HCT116 (cell line): ENCODE measurements around the gene DCAF8L2. TPM values are rescaled to one million over a fixed set of nuclear protein-coding genes. Genes with fewer than 3 reads are reported as not detected.

Source experiments
- ATAC-seq: fragments of 200-7000 bp; cut with Tn5 transposase; 2 replicates; pipeline ENCODE4 v1.9.1; 2020; ENCODE audit warnings: mild to moderate bottlenecking, moderate library complexity
- BruUV-seq: library from RNA; stranded (reverse); fragments of 400-500 nt; replicated peaks from 2 replicates; lab custom pipeline; 2021; lab: Mats Ljungman, UMichigan
- CTCF ChIA-PET: fragments of 300-600 bp; sonication (Branson Sonifier 250); formaldehyde crosslinking; loops from one replicate; lab custom pipeline; 2021; ENCODE audit warnings: antibody characterized with exemption; lab: Charles Lee
- POLR2A ChIA-PET: fragments of 300-600, 350-600 bp; sonication (Branson Sonifier 250); formaldehyde crosslinking; loops from one replicate; lab custom pipeline; 2021; ENCODE audit warnings: antibody characterized with exemption; lab: Charles Lee
- RAD21 ChIA-PET, 2 experiments: fragments of 300-600 bp; sonication (Branson Sonifier 250); formaldehyde crosslinking; loops; one replicate each; lab custom pipeline; 2023; ENCODE audit warnings: low total read pairs in 2 of 2; ENCODE audit not compliant: uncharacterized antibody in 2 of 2, unreplicated experiment in 2 of 2, low non-redundant PET in 1 of 2; lab: Charles Lee
- DNase-seq: peaks from one replicate; pipeline ENCODE4 v3.0.0-alpha.2; 2010; ENCODE audit warnings: low read depth, low spot score
- H2AFZ ChIP-seq: fragments of 200-600 bp; shearing (Covaris generic), sonication (generic); 2 replicates; pipeline ENCODE4 v1.6.1; 2017; ENCODE audit warnings: low read depth, mixed run types, mixed read lengths, antibody characterized with exemption, low read length; ENCODE audit not compliant: poor library complexity, severe bottlenecking
- H3K27ac ChIP-seq: 2 replicates; pipeline ENCODE4 v1.5.1; 2012; ENCODE audit warnings: low read depth, low read length
- H3K27me3 ChIP-seq: fragments of 200-600 bp; sonication (generic); 2 replicates; pipeline ENCODE4 v1.6.1; 2016; ENCODE audit warnings: mixed run types, low read length, mixed read lengths; ENCODE audit not compliant: insufficient read depth
- H3K36me3 ChIP-seq, 2 experiments: fragments of 200-500 bp in 1 of 2; fragments of 200-600 bp in 1 of 2; sonication (Bioruptor generic) in 1 of 2; sonication (generic) in 1 of 2; 2 replicates each; pipeline versions ENCODE4 v1.5.1 to v1.6.1; 2014 to 2016; ENCODE audit warnings: low read length in 2 of 2, inconsistent platforms in 1 of 2, mixed read lengths in 1 of 2, mixed run types in 1 of 2; ENCODE audit not compliant: insufficient read depth in 2 of 2, control insufficient read depth in 1 of 2
- H3K4me1 ChIP-seq, 2 experiments: fragments of 200-600 bp in 1 of 2; sonication (generic) in 1 of 2; 2 replicates each; pipeline versions ENCODE4 v1.5.1 to v1.6.1; 2012 to 2017; ENCODE audit warnings: low read length in 2 of 2, inconsistent platforms in 1 of 2, mild to moderate bottlenecking in 1 of 2, mixed read lengths in 1 of 2, mixed run types in 1 of 2, moderate library complexity in 1 of 2; ENCODE audit not compliant: insufficient read depth in 2 of 2, control insufficient read depth in 1 of 2
- H3K4me2 ChIP-seq: fragments of 200-600 bp; sonication (generic); 2 replicates; pipeline ENCODE4 v1.6.1; 2017; ENCODE audit warnings: mixed run types, low read length, mixed read lengths
- H3K4me3 ChIP-seq, 2 experiments: fragments of 200-600 bp in 1 of 2; sonication (generic) in 1 of 2; replicated peaks in 1 of 2; 2 replicates each; pipeline ENCODE4 v1.5.1; 2011 to 2016; ENCODE audit warnings: low read length in 2 of 2, control low read depth in 1 of 2, low read depth in 1 of 2, mild to moderate bottlenecking in 1 of 2, mixed read lengths in 1 of 2, mixed run types in 1 of 2
- H3K79me2 ChIP-seq: fragments of 200-600 bp; sonication (generic); 2 replicates; pipeline ENCODE4 v1.6.1; 2017; ENCODE audit warnings: mild to moderate bottlenecking, mixed run types, low read length, moderate library complexity, mixed read lengths; ENCODE audit not compliant: insufficient read depth
- H3K9ac ChIP-seq: fragments of 200-600 bp; sonication (generic); 2 replicates; pipeline ENCODE4 v1.6.1; 2016; ENCODE audit warnings: low read length, mixed read lengths
- H3K9me2 ChIP-seq: fragments of 200-600 bp; sonication (generic), shearing (Covaris generic); 2 replicates; pipeline ENCODE4 v1.6.1; 2017; ENCODE audit warnings: mixed run types, mild to moderate bottlenecking, moderate library complexity; ENCODE audit not compliant: insufficient read depth
- H3K9me3 ChIP-seq, 2 experiments: fragments of 200-500 bp in 1 of 2; fragments of 200-600 bp in 1 of 2; sonication (Bioruptor generic) in 1 of 2; sonication (generic) in 1 of 2; 2 replicates each; pipeline ENCODE4 v1.6.1; 2014 to 2017; ENCODE audit warnings: low read length in 2 of 2, mixed read lengths in 2 of 2, inconsistent platforms in 1 of 2, low read depth in 1 of 2, mild to moderate bottlenecking in 1 of 2, mixed run types in 1 of 2, moderate library complexity in 1 of 2; ENCODE audit not compliant: control insufficient read depth in 1 of 2, insufficient read depth in 1 of 2
- H4K20me1 ChIP-seq: fragments of 200-600 bp; sonication (generic), shearing (Covaris generic); 2 replicates; pipeline ENCODE4 v1.6.1; 2017; ENCODE audit warnings: mixed run types, mild to moderate bottlenecking, moderate library complexity; ENCODE audit not compliant: insufficient read depth
- ATF3 ChIP-seq: IDR thresholded peaks from 2 replicates; pipeline ENCODE4 v1.6.1; 2012
- CTCF ChIP-seq, 3 experiments: fragments of 200-600 bp in 1 of 3; sonication (generic) in 1 of 3; IDR thresholded peaks in 2 of 3; conservative IDR thresholded peaks in 1 of 3; 2 replicates each; pipeline ENCODE4 v1.5.1; 2012 to 2017; ENCODE audit warnings: low read depth in 2 of 3, low read length in 2 of 3, antibody characterized with exemption in 1 of 3, borderline replicate concordance in 1 of 3, control low read depth in 1 of 3, mild to moderate bottlenecking in 1 of 3, mixed read lengths in 1 of 3, mixed run types in 1 of 3, moderate library complexity in 1 of 3; ENCODE audit not compliant: insufficient read depth in 1 of 3
- EGR1 ChIP-seq: IDR thresholded peaks from 2 replicates; pipeline ENCODE4 v1.6.1; 2012; ENCODE audit warnings: low read depth
- REST ChIP-seq: IDR thresholded peaks from 2 replicates; pipeline ENCODE4 v1.6.1; 2012; ENCODE audit warnings: low read depth
- SIN3A ChIP-seq: IDR thresholded peaks from 2 replicates; pipeline ENCODE4 v1.6.1; 2012; ENCODE audit warnings: low read depth
- YY1 ChIP-seq: IDR thresholded peaks from 2 replicates; pipeline ENCODE4 v1.6.1; 2011; ENCODE audit warnings: low read length, low read depth, moderate library complexity, mild to moderate bottlenecking; ENCODE audit not compliant: insufficient replicate concordance; ENCODE audit errors: extremely low read depth
- ZNF274 ChIP-seq: fragments of 200-500 bp; sonication (Bioruptor generic); IDR thresholded peaks from 2 replicates; pipeline ENCODE4 v1.6.1; 2014; ENCODE audit warnings: mild to moderate bottlenecking, low read depth, low read length, inconsistent platforms
- intact Hi-C: fragments of 100-400 bp; cut with micrococcal nuclease; formaldehyde crosslinking; loops from 2 replicates; pipeline ENCODE4 v1.10.0; 2022
- total RNA-seq: library from RNA; stranded (reverse); gene quantifications from one replicate; pipeline ENCODE4 v1.2.1, GENCODE V29; 2021; ENCODE audit not compliant: unreplicated experiment

Gene DCAF8L2
- total RNA-seq, 1 experiment from 2014 or later = not detected

GRCh38 chrX:27660878-27661277 is 70.7 kb downstream of the DCAF8L2 start:
- CTCF ChIA-PET = no interaction called here
- Histone ChIP-seq H3K4me1 (no peaks in the 10 kb centered on the region), H2AFZ (no peak overlapping the region), H3K9me3 (no peaks in the 10 kb centered on the region), H3K36me3 (no peaks in the 10 kb centered on the region), H3K27me3 (no peaks in the 10 kb centered on the region), H3K4me3 (no peak overlapping the region), H3K27ac (no peak overlapping the region), H3K4me2 (no peak overlapping the region), H4K20me1 (no peaks in the 10 kb centered on the region), H3K9ac (no peak overlapping the region), H3K79me2 (no peaks in the 10 kb centered on the region), H3K9me2 (no peaks in the 10 kb centered on the region)
- ATAC-seq = no peak
- TF ChIP-seq EGR1 = no peak
- RAD21 ChIA-PET = no interaction called here
- DNase-seq = no peak
- intact Hi-C loops = no loop called here
- BruUV-seq = no TSS peak
- POLR2A ChIA-PET = no interaction called here

GRCh38 chrX:27671234-27671633 is 81.1 kb downstream of the DCAF8L2 start:
- intact Hi-C loops = no loop called here
- DNase-seq (no peak), ATAC-seq (no peak)
- POLR2A ChIA-PET = no interaction called here
- H3K9me3 ChIP-seq = no peaks in the 10 kb centered on the region
- BruUV-seq = no TSS peak
- no peaks in the 10 kb centered on the region for H4K20me1 ChIP-seq
- no peak overlapping the region for H3K4me3 ChIP-seq
- no peaks in the 10 kb centered on the region for H3K79me2 ChIP-seq
- H3K4me2 ChIP-seq = no peak overlapping the region
- CTCF ChIA-PET = no interaction called here
- no peaks in the 10 kb centered on the region for H3K4me1 ChIP-seq
- no peak overlapping the region for H2AFZ ChIP-seq
- no peaks in the 10 kb centered on the region for H3K27me3 ChIP-seq
- no peak overlapping the region for H3K27ac ChIP-seq
- RAD21 ChIA-PET = no interaction called here
- TF ChIP-seq ATF3 = no peak
- TF ChIP-seq EGR1 = no peak
- no peaks in the 10 kb centered on the region for H3K9me2 ChIP-seq
- H3K36me3 ChIP-seq = no peaks in the 10 kb centered on the region
- H3K9ac ChIP-seq = no peak overlapping the region

DNA sequence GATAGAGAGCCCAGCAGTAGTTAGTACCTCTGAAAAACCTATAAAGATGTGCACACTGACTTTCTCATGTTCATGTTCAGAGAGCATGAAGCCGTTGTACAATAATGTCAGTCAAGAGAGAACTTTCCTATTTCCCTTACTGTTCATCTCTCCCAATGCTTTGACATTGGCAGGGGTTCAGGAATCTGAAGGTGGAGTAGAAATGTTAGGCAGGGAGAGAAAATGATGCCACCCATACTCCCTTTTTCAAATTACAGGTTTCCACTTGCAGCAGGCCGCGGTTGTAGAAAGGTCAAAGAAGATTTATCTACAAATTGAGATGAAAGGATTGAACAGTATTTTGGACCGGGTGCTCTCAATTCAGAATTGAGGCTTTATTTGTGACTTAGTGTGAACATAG is 84.3 kb downstream of the DCAF8L2 start:
- intact Hi-C loops = no loop called here
- H3K9me2 ChIP-seq = no peaks in the 10 kb centered on the region
- H3K36me3 ChIP-seq = no peaks in the 10 kb centered on the region
- no TSS peak for BruUV-seq
- ChIA-PET CTCF (no interaction called here), POLR2A (no interaction called here), RAD21 (no interaction called here)
- H3K9ac ChIP-seq = no peak overlapping the region
- H3K4me2 ChIP-seq = no peak overlapping the region
- H3K9me3 ChIP-seq = no peaks in the 10 kb centered on the region
- no peaks in the 10 kb centered on the region for H3K4me1 ChIP-seq
- DNase-seq = no peak
- no peaks in the 10 kb centered on the region for H3K27me3 ChIP-seq
- H2AFZ ChIP-seq = no peak overlapping the region
- no peak for ATAC-seq
- H4K20me1 ChIP-seq = no peaks in the 10 kb centered on the region
- H3K4me3 ChIP-seq = no peak overlapping the region
- no peaks in the 10 kb centered on the region for H3K79me2 ChIP-seq
- no peak overlapping the region for H3K27ac ChIP-seq
- no peak for TF ChIP-seq REST
- TF ChIP-seq SIN3A = no peak
- no peak for TF ChIP-seq YY1
- no peak for TF ChIP-seq CTCF (IDR thresholded peaks at IDR 0.05 in 2 of 3, conservative IDR thresholded peaks at IDR 0.05 in 1 of 3; ENCODE audit: borderline replicate concordance in 1 of 3, insufficient read depth in 1 of 3, low read depth in 2 of 3, low read length in 2 of 3)
- TF ChIP-seq EGR1 = no peak
- no peak for TF ChIP-seq ZNF274
